ENCODE data around the gene RAD23A.

RAD23A gene

DNA sequence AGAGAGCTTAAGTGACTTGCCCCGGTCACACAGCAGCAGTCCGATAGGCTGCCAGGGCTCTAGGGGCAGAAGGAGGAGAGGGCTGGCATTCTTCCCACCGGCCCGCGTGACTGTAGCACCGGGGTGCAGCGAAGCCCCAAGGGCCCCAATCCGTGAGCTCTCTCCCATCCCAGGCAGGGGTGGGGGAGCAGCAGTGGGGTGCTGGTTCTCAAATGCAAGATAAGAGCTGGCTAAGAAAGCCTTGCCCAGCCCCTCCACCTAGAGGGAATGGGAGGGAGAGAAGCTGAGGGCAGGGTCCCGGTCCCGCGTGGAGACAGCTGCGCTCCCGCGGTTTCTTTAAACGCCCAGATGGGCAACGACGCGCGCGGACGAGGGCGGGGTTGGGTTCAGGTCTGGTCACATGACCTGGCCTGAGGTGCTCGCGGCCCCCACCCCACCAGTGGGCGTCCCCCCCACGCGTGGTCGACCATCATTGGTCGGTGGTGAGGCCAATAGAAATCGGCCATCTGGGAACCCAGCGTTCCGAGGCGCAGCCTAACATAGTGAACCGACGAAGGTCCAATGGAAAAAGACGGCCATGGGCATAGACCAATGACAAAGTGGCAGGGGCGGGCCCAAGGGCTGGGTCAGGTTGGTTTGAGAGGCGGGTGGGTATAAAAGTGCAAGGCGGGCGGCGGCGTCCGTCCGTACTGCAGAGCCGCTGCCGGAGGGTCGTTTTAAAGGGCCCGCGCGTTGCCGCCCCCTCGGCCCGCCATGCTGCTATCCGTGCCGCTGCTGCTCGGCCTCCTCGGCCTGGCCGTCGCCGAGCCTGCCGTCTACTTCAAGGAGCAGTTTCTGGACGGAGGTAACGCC, 7.5 kb upstream of the RAD23A start, which contains the start of gene CALR:
Gene CALR, plus strand, starts transcription at position 683 of the 852 bp plus-strand sequence. Its CDS starts 71 bp downstream, at position 754.
- H3K4me3 ChIP-seq (replicated peaks; ENCODE audit: low read depth, low read length): peak within 1 kb of the TSS; percentile 85
- DNase-seq (ENCODE audit: low read depth): peak; percentile 100
- TF ChIP-seq, protein P1, sequence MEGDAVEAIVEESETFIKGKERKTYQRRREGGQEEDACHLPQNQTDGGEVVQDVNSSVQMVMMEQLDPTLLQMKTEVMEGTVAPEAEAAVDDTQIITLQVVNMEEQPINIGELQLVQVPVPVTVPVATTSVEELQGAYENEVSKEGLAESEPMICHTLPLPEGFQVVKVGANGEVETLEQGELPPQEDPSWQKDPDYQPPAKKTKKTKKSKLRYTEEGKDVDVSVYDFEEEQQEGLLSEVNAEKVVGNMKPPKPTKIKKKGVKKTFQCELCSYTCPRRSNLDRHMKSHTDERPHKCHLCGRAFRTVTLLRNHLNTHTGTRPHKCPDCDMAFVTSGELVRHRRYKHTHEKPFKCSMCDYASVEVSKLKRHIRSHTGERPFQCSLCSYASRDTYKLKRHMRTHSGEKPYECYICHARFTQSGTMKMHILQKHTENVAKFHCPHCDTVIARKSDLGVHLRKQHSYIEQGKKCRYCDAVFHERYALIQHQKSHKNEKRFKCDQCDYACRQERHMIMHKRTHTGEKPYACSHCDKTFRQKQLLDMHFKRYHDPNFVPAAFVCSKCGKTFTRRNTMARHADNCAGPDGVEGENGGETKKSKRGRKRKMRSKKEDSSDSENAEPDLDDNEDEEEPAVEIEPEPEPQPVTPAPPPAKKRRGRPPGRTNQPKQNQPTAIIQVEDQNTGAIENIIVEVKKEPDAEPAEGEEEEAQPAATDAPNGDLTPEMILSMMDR (IDR thresholded peaks at IDR 0.05; ENCODE audit: low read length, missing control alignments): no peak

DNA sequence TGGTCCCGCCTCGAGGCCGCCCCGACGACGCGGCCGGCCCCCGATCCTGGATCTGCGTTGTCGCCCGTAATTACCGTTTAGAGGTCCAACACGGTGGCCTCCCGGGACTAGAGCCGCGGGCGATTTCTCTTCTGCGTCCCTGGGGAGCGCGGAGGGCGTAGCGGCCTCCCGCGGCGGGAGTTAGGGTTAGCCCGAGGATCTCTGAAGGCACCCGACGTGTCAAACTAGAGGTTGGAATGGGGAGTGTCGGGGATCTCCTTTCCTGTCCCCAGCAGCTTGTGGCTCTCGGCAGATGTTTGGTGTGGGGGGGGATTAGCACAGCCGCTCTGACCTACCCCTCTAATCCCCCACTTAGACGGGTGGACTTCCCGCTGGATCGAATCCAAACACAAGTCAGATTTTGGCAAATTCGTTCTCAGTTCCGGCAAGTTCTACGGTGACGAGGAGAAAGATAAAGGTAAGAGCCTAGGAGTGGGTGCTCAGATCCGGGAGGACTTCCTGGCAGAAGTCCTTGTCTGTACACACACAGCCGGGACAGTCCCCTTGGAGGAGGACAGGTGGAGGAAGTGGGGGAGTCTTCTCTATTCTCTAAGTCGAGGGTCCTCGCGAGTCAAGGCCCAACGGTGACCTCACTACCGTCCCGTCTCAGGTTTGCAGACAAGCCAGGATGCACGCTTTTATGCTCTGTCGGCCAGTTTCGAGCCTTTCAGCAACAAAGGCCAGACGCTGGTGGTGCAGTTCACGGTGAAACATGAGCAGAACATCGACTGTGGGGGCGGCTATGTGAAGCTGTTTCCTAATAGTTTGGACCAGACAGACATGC, 6.7 kb upstream of the RAD23A start:
- peak overlapping the region; percentile 85 for H3K4me3 ChIP-seq (replicated peaks; ENCODE audit: low read depth, low read length)
- TF ChIP-seq, protein P1 (IDR thresholded peaks at IDR 0.05; ENCODE audit: low read length, missing control alignments): peak; percentile 19
- peak; percentile 60 for DNase-seq (ENCODE audit: low read depth)

DNA sequence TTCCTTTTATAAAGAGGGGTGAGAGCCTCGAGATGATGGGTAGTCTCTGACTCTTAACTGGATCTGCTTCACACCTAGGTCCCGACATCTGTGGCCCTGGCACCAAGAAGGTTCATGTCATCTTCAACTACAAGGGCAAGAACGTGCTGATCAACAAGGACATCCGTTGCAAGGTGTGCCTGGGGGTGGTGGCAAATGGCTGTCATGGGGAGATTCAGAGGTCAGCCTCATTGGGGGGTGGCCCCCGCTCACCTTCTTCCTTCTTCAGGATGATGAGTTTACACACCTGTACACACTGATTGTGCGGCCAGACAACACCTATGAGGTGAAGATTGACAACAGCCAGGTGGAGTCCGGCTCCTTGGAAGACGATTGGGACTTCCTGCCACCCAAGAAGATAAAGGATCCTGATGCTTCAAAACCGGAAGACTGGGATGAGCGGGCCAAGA, 5.7 kb upstream of the RAD23A start:
- no peak for DNase-seq (ENCODE audit: low read depth)
- TF ChIP-seq, protein P1 (IDR thresholded peaks at IDR 0.05; ENCODE audit: low read length, missing control alignments): no peak
- peak overlapping the region; percentile 85 for H3K4me3 ChIP-seq (replicated peaks; ENCODE audit: low read depth, low read length)

DNA sequence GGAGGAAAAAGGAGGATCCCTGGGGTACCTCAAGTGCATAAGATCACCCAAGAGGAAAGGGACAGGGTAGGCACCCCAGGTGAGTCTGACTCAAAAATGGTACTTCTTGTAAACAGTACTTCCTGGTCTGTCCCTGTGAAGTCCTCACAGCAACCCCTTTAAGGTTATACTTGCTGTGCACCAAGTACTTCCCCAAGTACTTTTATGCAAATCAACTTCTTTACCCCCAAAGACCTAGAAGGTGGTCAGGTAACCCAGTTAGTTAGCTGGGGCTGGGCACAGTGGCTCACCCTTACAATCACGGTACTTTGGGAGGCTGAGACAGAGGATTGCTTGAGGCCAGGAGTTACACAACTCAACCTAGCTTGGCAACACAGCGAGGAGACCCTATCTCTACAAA, 4.8 kb upstream of the RAD23A start:
- H3K4me3 ChIP-seq (replicated peaks; ENCODE audit: low read depth, low read length): peak overlapping the region; percentile 85
- TF ChIP-seq, protein P1 (IDR thresholded peaks at IDR 0.05; ENCODE audit: low read length, missing control alignments): no peak
- DNase-seq (ENCODE audit: low read depth): no peak

DNA sequence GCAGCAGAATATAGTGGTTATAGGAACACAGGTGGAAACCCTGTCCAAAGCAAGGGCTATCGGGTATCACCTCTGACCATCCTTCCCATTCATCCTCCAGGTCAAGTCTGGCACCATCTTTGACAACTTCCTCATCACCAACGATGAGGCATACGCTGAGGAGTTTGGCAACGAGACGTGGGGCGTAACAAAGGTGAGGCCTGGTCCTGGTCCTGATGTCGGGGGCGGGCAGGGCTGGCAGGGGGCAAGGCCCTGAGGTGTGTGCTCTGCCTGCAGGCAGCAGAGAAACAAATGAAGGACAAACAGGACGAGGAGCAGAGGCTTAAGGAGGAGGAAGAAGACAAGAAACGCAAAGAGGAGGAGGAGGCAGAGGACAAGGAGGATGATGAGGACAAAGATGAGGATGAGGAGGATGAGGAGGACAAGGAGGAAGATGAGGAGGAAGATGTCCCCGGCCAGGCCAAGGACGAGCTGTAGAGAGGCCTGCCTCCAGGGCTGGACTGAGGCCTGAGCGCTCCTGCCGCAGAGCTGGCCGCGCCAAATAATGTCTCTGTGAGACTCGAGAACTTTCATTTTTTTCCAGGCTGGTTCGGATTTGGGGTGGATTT, 2.1 kb upstream of the RAD23A start:
- TF ChIP-seq, protein P1 (IDR thresholded peaks at IDR 0.05; ENCODE audit: low read length, missing control alignments): no peak
- no peak for DNase-seq (ENCODE audit: low read depth)
- H3K4me3 ChIP-seq (replicated peaks; ENCODE audit: low read depth, low read length): no peak overlapping the region

DNA sequence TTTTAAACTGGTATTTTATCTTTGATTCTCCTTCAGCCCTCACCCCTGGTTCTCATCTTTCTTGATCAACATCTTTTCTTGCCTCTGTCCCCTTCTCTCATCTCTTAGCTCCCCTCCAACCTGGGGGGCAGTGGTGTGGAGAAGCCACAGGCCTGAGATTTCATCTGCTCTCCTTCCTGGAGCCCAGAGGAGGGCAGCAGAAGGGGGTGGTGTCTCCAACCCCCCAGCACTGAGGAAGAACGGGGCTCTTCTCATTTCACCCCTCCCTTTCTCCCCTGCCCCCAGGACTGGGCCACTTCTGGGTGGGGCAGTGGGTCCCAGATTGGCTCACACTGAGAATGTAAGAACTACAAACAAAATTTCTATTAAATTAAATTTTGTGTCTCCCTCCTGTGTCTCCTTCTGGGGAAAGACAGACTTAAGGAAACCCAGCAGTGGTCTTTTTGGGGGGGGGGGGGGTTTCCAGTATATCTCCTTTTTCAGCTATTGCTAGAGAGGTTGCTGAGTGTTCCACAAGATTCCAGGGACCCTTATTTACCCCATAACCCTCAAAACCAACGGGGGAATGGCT, 1.5 kb upstream of the RAD23A start:
- H3K4me3 ChIP-seq (replicated peaks; ENCODE audit: low read depth, low read length): no peak overlapping the region
- TF ChIP-seq, protein P1 (IDR thresholded peaks at IDR 0.05; ENCODE audit: low read length, missing control alignments): no peak
- no peak for DNase-seq (ENCODE audit: low read depth)
